PC-9 (cell line): ENCODE results near the gene DLGAP1.

ENCODE experiments used
- EZH2 ChIP-seq: fragments of 200-600 bp; sonication (generic); IDR thresholded peaks from 2 replicates; pipeline ENCODE4 v1.8.0; 2017; ENCODE audit warnings: antibody characterized with exemption, low read depth
- TF ChIP-seq, protein P1 (sequence below): fragments of 200-600 bp; sonication (generic); conservative IDR thresholded peaks from 2 replicates; pipeline ENCODE4 v1.6.1; 2017; ENCODE audit warnings: mixed run types, antibody characterized with exemption, mild to moderate bottlenecking, moderate library complexity

DNA sequence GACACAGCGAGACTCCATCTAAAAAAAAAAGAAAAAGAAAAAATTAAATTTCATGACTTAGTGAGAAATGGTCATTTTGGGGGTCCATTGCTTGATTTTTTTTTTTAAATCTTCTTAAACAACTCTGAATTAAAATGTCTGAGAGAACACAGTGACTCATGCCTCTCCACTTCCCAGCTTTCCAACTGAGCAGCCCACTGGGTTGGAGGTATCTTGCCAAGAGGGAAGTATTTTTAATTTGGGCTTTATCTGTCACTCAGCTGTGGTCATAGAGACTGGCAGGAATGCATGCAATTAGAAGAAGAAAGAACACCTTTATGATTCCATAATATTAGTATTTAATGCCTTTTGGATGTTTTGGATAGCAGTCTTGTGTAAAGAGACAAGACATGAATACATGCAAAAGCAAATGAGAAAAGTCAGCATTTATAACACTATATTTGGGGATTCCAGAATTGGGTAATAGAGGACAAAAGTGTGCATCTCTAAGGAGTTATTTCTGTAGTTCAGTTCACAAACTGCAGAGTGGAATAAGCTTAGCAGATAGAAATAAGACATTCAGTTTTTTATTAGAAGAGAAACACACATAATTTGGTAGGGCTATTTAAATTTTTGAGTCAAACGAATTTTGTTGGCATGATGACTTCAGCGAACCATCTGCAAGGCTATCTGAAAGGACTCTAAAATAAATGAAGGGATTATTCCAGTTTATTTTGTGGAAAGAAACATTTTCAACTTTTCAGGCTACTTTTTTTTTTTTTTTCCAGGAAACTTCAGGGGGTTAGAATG, 750.4 kb downstream of the DLGAP1 start:
- TF ChIP-seq, protein P1, sequence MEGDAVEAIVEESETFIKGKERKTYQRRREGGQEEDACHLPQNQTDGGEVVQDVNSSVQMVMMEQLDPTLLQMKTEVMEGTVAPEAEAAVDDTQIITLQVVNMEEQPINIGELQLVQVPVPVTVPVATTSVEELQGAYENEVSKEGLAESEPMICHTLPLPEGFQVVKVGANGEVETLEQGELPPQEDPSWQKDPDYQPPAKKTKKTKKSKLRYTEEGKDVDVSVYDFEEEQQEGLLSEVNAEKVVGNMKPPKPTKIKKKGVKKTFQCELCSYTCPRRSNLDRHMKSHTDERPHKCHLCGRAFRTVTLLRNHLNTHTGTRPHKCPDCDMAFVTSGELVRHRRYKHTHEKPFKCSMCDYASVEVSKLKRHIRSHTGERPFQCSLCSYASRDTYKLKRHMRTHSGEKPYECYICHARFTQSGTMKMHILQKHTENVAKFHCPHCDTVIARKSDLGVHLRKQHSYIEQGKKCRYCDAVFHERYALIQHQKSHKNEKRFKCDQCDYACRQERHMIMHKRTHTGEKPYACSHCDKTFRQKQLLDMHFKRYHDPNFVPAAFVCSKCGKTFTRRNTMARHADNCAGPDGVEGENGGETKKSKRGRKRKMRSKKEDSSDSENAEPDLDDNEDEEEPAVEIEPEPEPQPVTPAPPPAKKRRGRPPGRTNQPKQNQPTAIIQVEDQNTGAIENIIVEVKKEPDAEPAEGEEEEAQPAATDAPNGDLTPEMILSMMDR, result no peak
- no peak for TF ChIP-seq EZH2
